IMR-90 (cell line): ENCODE measurements around the gene COL4A2. TPM values are rescaled to one million over a fixed set of nuclear protein-coding genes. Genes with fewer than 3 reads are reported as not detected.

Source experiments
- ATAC-seq: fragments of 200-7000 bp; cut with Tn5 transposase; 2 replicates; pipeline ENCODE4 v1.9.1; 2020; ENCODE audit warnings: low read depth, mild to moderate bottlenecking, moderate library complexity
- BruUV-seq: library from RNA; stranded (reverse); fragments of 400-500 nt; replicated peaks from 2 replicates; lab custom pipeline; 2021; lab: Mats Ljungman, UMichigan
- CTCF ChIA-PET: fragments of 300-600 bp; formaldehyde crosslinking; extraction: SDS; loops from one replicate; lab custom pipeline; 2021; ENCODE audit warnings: antibody characterized with exemption; lab: Yijun Ruan, JAX
- POLR2A ChIA-PET: fragments of 300-600 bp; sonication (Branson Sonifier 250); formaldehyde crosslinking; loops from one replicate; lab custom pipeline; 2022; ENCODE audit warnings: antibody characterized with exemption; ENCODE audit not compliant: unreplicated experiment; lab: Charles Lee
- DNase-seq: peaks from one replicate; pipeline ENCODE4 v3.0.0; 2013
- H2AFZ ChIP-seq: replicated peaks from 2 replicates; pipeline ENCODE3; 2013; ENCODE audit warnings: low read length, mild to moderate bottlenecking; ENCODE audit not compliant: poor library complexity
- H2AK5ac ChIP-seq: 2 replicates; pipeline ENCODE4 v1.6.1; 2013; ENCODE audit warnings: low read depth, low read length, inconsistent platforms
- H2AK9ac ChIP-seq: replicated peaks from 2 replicates; pipeline ENCODE3; 2013; ENCODE audit warnings: mild to moderate bottlenecking, low read depth, low read length, moderate library complexity; ENCODE audit not compliant: poor library complexity
- H2BK120ac ChIP-seq: 2 replicates; pipeline ENCODE4 v1.6.1; 2013; ENCODE audit warnings: low read depth, low read length, inconsistent platforms
- H2BK15ac ChIP-seq: 3 replicates; pipeline ENCODE4 v1.6.1; 2013; ENCODE audit warnings: low read depth, low read length, inconsistent platforms
- H2BK20ac ChIP-seq: 2 replicates; pipeline ENCODE4 v1.6.1; 2013; ENCODE audit warnings: low read depth, mild to moderate bottlenecking, inconsistent platforms, low read length, moderate library complexity
- H2BK5ac ChIP-seq: 2 replicates; pipeline ENCODE4 v1.6.1; 2013; ENCODE audit warnings: mild to moderate bottlenecking, low read depth, low read length, inconsistent platforms; ENCODE audit not compliant: poor library complexity, severe bottlenecking
- H3K14ac ChIP-seq: replicated peaks from 2 replicates; pipeline ENCODE4 v1.6.1; 2013; ENCODE audit warnings: low read depth, low read length, inconsistent platforms
- H3K18ac ChIP-seq: 2 replicates; pipeline ENCODE4 v1.6.1; 2013; ENCODE audit warnings: low read depth, low read length, control low read depth
- H3K23ac ChIP-seq: 2 replicates; pipeline ENCODE4 v1.6.1; 2013; ENCODE audit warnings: low read depth, low read length, inconsistent platforms
- H3K27ac ChIP-seq: 2 replicates; pipeline ENCODE4 v1.5.1; 2013; ENCODE audit warnings: mild to moderate bottlenecking, control low read depth, low read length; ENCODE audit not compliant: insufficient read depth
- H3K27me3 ChIP-seq: 2 replicates; pipeline ENCODE4 v1.6.1; 2013; ENCODE audit warnings: low read length; ENCODE audit not compliant: control insufficient read depth, insufficient read depth
- H3K36me3 ChIP-seq: 2 replicates; pipeline ENCODE4 v1.6.1; 2013; ENCODE audit warnings: low read length, mixed read lengths; ENCODE audit not compliant: control insufficient read depth, insufficient read depth
- H3K4ac ChIP-seq: 2 replicates; pipeline ENCODE4 v1.6.1; 2013; ENCODE audit warnings: low read depth, low read length, inconsistent platforms
- H3K4me1 ChIP-seq: 2 replicates; pipeline ENCODE4 v1.6.1; 2013; ENCODE audit warnings: low read length, mixed read lengths; ENCODE audit not compliant: control insufficient read depth, insufficient read depth
- H3K4me2 ChIP-seq: 2 replicates; pipeline ENCODE4 v1.6.1; 2013; ENCODE audit warnings: low read depth, mild to moderate bottlenecking, control low read depth, low read length, moderate library complexity
- H3K4me3 ChIP-seq: 2 replicates; pipeline ENCODE4 v1.5.1; 2013; ENCODE audit warnings: low read depth, mild to moderate bottlenecking, control low read depth, low read length, moderate library complexity; ENCODE audit not compliant: insufficient read depth
- H3K56ac ChIP-seq: 2 replicates; pipeline ENCODE4 v1.6.1; 2013; ENCODE audit warnings: low read length, inconsistent platforms; ENCODE audit not compliant: insufficient read depth; ENCODE audit errors: extremely low read depth
- H3K79me1 ChIP-seq, 2 experiments: 2 replicates each; pipeline ENCODE4 v1.6.1; 2013; ENCODE audit warnings: low read length in 2 of 2, inconsistent platforms in 1 of 2, low read depth in 1 of 2
- H3K9ac ChIP-seq: 2 replicates; pipeline ENCODE4 v1.6.1; 2013; ENCODE audit warnings: low read depth, low read length, control low read depth
- H3K9me1 ChIP-seq: 2 replicates; pipeline ENCODE4 v1.6.1; 2013; ENCODE audit warnings: low read length, inconsistent platforms; ENCODE audit not compliant: insufficient read depth
- H3K9me3 ChIP-seq: 2 replicates; pipeline ENCODE4 v1.6.1; 2013; ENCODE audit warnings: low read length; ENCODE audit not compliant: control insufficient read depth, insufficient read depth
- H4K20me1 ChIP-seq: 2 replicates; pipeline ENCODE4 v1.6.1; 2013; ENCODE audit warnings: low read length, inconsistent platforms; ENCODE audit not compliant: insufficient read depth
- H4K5ac ChIP-seq: 2 replicates; pipeline ENCODE4 v1.6.1; 2013; ENCODE audit warnings: mild to moderate bottlenecking, low read depth, low read length, control low read depth
- H4K8ac ChIP-seq, 2 experiments: 2 replicates each; pipeline ENCODE4 v1.6.1; 2013; ENCODE audit warnings: low read depth in 2 of 2, low read length in 2 of 2, control low read depth in 1 of 2, inconsistent platforms in 1 of 2
- H4K91ac ChIP-seq: 2 replicates; pipeline ENCODE4 v1.6.1; 2013; ENCODE audit warnings: low read depth, low read length, inconsistent platforms; ENCODE audit not compliant: insufficient read depth
- BHLHE40 ChIP-seq: fragments of 150-350 bp; IDR thresholded peaks from 2 replicates; pipeline ENCODE4 v1.6.1; 2016; ENCODE audit warnings: mild to moderate bottlenecking, low read depth, low read length
- CHD1 ChIP-seq: IDR thresholded peaks from 2 replicates; pipeline ENCODE4 v1.6.1; 2012; ENCODE audit warnings: low read depth, low read length, improper control_type of control experiment
- RAD21 ChIP-seq: IDR thresholded peaks from 2 replicates; pipeline ENCODE4 v1.6.1; 2012; ENCODE audit warnings: low read length, improper control_type of control experiment
- WGBS, 2 experiments: methylation state at CpG; one replicate each; pipeline versions ENCODE4 v1.1.5 to v1.1.7; 2013; ENCODE audit warnings: missing lambda C conversion rate in 2 of 2; ENCODE audit not compliant: insufficient read length in 1 of 2; ENCODE audit errors: extremely low coverage in 2 of 2; 5-methylcytosine and 5-hydroxymethylcytosine counted together
- dilution Hi-C: fragments of 300-500 bp; cut with HindIII; formaldehyde crosslinking; loops from one replicate; pipeline ENCODE4 v1.14.3; 2018; ENCODE audit warnings: low sequenced_read_pairs; ENCODE audit not compliant: unreplicated experiment
- in situ Hi-C: fragments of 300-500 bp; cut with MboI; formaldehyde crosslinking; loops from 3 replicates; pipeline ENCODE4 v1.14.3; 2019; ENCODE audit warnings: low sequenced_read_pairs, inconsistent platforms, mixed read lengths
- intact Hi-C: fragments of 100-400 bp; cut with micrococcal nuclease; formaldehyde crosslinking; loops from 2 replicates; pipeline ENCODE4 v1.10.0; 2022
- polyA plus RNA-seq, 3 experiments: library from polyadenylated mRNA; depleted of rRNA; stranded (reverse); fragments of >200 nt; gene quantifications; 2 replicates each; pipeline ENCODE4 v1.2.3, GENCODE V29; 2012; ENCODE audit warnings: low replicate concordance in 1 of 3
- total RNA-seq: library from RNA; depleted of rRNA; stranded (reverse); fragments of >200 nt; gene quantifications from 2 replicates; pipeline ENCODE4 v1.2.3, GENCODE V29; 2012
- TF ChIP-seq, protein P1 (sequence below): conservative IDR thresholded peaks from 2 replicates; pipeline ENCODE4 v1.5.1; 2012; ENCODE audit warnings: mild to moderate bottlenecking, low read depth, low read length, improper control_type of control experiment

The COL4A2 gene
- total and polyA plus RNA-seq, 2 of the 4 experiments (the other 2 are of a cell fraction), result 90.7 to 457 TPM

DNA sequence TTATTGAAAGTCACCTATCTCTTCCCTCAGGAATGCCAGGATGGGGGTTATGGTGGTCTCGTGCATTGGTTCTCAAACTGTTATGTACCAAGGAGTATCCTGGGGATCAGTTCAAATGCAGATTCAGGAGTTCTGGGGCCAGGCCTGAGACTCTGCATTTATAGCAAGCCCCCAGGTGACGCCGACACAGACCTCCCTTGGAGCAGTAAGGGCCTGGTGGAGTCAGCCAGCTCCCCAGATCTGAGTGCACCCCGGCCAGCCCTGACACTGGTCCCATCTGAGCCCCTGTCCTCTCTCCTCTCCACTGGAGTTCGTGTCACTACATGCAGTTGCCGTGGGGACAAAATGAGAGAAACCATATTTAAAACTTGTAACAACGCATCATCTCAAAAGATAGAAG is 112.9 kb downstream of the COL4A2 start:
- H3K27me3 ChIP-seq, result no peaks in the 10 kb centered on the region
- H3K79me1 ChIP-seq, result peaks cover 48 to 88% of the 10 kb centered on the region in 2 experiments
- H3K4me2 ChIP-seq, result no peak overlapping the region
- dilution Hi-C loops (no loop called here), intact Hi-C loops (no loop called here), in situ Hi-C loops (no loop called here)
- H2AK9ac ChIP-seq, result peak overlapping the region; percentile 20
- H2AK5ac ChIP-seq, result no peak overlapping the region
- ChIA-PET POLR2A (no interaction called here), CTCF (interaction anchor here (1.1 kb wide), 1 partner anchor 72 kb away, joined by 4 read pairs; no protein-coding TSS in a partner anchor)
- H3K27ac ChIP-seq, result no peak overlapping the region
- H4K91ac ChIP-seq, result no peak overlapping the region
- ATAC-seq (no peak), DNase-seq (no peak)
- H2BK5ac ChIP-seq, result no peak overlapping the region
- H3K18ac ChIP-seq, result no peak overlapping the region
- H4K5ac ChIP-seq, result no peak overlapping the region
- H2BK20ac ChIP-seq, result no peak overlapping the region
- H3K9me1 ChIP-seq, result peaks cover 42% of the 10 kb centered on the region
- H2AFZ ChIP-seq, result no peak overlapping the region
- H3K9ac ChIP-seq, result no peak overlapping the region
- peaks cover 45% of the 10 kb centered on the region for H3K36me3 ChIP-seq
- H4K8ac ChIP-seq, result no peak overlapping the region
- H3K23ac ChIP-seq, result no peak overlapping the region
- TF ChIP-seq, protein P1, sequence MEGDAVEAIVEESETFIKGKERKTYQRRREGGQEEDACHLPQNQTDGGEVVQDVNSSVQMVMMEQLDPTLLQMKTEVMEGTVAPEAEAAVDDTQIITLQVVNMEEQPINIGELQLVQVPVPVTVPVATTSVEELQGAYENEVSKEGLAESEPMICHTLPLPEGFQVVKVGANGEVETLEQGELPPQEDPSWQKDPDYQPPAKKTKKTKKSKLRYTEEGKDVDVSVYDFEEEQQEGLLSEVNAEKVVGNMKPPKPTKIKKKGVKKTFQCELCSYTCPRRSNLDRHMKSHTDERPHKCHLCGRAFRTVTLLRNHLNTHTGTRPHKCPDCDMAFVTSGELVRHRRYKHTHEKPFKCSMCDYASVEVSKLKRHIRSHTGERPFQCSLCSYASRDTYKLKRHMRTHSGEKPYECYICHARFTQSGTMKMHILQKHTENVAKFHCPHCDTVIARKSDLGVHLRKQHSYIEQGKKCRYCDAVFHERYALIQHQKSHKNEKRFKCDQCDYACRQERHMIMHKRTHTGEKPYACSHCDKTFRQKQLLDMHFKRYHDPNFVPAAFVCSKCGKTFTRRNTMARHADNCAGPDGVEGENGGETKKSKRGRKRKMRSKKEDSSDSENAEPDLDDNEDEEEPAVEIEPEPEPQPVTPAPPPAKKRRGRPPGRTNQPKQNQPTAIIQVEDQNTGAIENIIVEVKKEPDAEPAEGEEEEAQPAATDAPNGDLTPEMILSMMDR, result no peak
- TF ChIP-seq BHLHE40, result no peak
- no peak for TF ChIP-seq RAD21
- TF ChIP-seq CHD1, result no peak
- no peak overlapping the region for H2BK120ac ChIP-seq
- H3K4me3 ChIP-seq, result no peak overlapping the region
- H4K20me1 ChIP-seq, result peaks cover 38% of the 10 kb centered on the region; the same call in 1 of the 2 replicates
- H3K4ac ChIP-seq, result no peak overlapping the region; the same call in 1 of the 2 replicates
- no TSS peak for BruUV-seq
- no peaks in the 10 kb centered on the region for H3K9me3 ChIP-seq
- WGBS, 2 experiments, result 80% methylated on average over 1 of the region's 7 CpGs; no CpG with 5 or more reads in 1 of the 2 experiments
- no peak overlapping the region for H3K56ac ChIP-seq
- H2BK15ac ChIP-seq, result no peak overlapping the region
- H3K4me1 ChIP-seq, result peaks cover 21% of the 10 kb centered on the region
- no peak overlapping the region for H3K14ac ChIP-seq
